22Rv1 (cell line): ENCODE results near the gene RALGPS2.

ENCODE experiments used
- ZFX ChIP-seq: fragments of 450-650 bp; IDR thresholded peaks from 2 replicates; pipeline ENCODE4 v1.6.1; 2017; ENCODE audit warnings: antibody characterized with exemption, borderline replicate concordance
- TF ChIP-seq, protein P1 (sequence below): fragments of 450-650 bp; IDR thresholded peaks from 2 replicates; pipeline ENCODE4 v1.5.1; 2017; ENCODE audit warnings: mild to moderate bottlenecking

DNA sequence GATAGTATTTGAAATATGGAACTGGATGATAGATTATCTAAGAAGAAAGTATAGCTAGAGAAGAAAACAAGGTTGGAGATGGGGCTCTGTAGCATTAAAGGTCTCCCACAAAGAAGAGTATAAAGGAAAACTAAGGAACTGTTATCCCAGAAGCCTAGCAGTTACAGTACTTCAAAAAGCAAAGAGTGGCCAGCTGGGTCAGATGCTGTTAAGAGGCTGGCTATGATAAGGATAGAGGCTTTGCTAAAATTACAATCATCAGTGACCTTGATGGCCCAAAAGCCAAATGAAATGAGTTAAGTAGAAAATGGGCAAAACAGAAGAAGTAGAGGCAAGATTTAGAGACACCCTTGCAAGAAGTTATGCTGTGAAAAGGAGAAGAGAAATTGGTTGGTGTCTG is 170.9 kb downstream of the RALGPS2 start:
- TF ChIP-seq, protein P1, sequence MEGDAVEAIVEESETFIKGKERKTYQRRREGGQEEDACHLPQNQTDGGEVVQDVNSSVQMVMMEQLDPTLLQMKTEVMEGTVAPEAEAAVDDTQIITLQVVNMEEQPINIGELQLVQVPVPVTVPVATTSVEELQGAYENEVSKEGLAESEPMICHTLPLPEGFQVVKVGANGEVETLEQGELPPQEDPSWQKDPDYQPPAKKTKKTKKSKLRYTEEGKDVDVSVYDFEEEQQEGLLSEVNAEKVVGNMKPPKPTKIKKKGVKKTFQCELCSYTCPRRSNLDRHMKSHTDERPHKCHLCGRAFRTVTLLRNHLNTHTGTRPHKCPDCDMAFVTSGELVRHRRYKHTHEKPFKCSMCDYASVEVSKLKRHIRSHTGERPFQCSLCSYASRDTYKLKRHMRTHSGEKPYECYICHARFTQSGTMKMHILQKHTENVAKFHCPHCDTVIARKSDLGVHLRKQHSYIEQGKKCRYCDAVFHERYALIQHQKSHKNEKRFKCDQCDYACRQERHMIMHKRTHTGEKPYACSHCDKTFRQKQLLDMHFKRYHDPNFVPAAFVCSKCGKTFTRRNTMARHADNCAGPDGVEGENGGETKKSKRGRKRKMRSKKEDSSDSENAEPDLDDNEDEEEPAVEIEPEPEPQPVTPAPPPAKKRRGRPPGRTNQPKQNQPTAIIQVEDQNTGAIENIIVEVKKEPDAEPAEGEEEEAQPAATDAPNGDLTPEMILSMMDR = no peak
- TF ChIP-seq ZFX = no peak
